GM18526 (cell line): ENCODE data around the gene SMC4.
A peak's percentile ranks its signal among the peaks of the same experiment; 100 is the strongest.

ENCODE experiments used
- POLR2A ChIP-seq: IDR thresholded peaks from 3 replicates; pipeline ENCODE4 v1.6.1; 2011; ENCODE audit not compliant: insufficient read length; ENCODE audit errors: extremely low read depth

The SMC4 gene

DNA sequence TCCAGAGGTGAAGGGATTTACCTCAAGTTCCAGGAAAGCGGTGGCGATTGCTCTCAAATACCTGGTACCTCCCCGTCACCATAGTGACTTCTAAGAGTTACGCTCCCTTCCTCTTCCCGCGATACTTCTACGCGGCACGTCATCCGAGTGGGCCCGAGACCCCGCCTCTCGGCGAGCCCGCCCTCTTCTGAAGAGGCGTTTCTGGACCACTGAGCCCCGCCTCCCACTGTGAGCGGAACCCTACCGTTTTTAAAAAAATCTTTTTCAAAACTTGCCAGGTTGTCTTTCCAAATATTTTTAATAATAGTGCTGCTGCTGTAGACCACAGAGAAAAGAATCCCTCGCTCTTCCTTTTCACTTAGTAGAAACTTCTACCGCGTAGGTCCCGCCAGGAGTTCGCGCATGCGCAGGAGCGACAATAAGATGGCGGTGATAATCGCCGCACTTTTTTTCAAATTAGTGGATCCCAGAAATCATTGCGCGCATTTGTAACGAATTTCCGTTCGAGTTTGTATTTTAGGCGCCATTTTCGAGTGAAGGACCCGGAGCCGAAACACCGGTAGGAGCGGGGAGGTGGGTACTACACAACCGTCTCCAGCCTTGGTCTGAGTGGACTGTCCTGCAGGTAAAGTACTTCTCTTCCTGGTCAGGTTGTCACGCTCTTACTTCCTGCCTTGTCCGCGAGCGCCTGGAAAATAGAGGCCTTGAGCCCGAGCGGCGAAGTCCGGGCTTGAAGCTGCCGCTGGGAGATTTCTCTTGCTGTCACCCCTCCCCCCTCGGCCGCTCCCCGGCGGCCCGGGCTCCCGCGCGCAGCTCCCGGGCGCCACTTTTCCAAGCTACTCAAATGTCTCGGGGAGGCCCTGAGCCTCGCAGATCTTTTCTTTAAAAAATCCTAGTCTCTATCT lies at the start of gene SMC4, which contains the start of gene IFT80:
Gene SMC4 (plus strand): TSS at position 526 of the 905 bp plus-strand sequence. CDS start 1,177 bp downstream, outside the sequence.
Gene IFT80 (minus strand): TSS at position 101 of the 905 bp plus-strand sequence. CDS start 14,625 bp downstream, outside the sequence.
- TF ChIP-seq POLR2A = peak; percentile 79

DNA sequence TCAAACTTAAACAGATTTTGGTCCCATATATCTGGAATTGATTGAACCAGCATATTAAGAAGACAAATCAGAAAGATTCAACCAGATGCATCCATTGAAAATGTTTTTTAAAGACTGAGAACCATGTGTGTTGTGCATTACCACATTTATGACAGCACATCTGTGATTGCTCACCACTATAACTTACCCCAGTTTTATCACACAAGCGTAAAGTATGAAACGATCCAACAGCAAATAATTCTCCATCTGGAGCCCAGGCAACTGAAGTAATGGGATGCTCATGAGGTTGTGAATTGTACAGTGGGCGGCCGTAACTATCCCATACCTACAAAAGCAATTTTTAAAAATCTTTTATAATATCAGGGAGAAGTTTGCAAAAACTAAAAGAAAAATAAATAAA lies 43.6 kb upstream of the SMC4 start:
- no peak for TF ChIP-seq POLR2A

DNA sequence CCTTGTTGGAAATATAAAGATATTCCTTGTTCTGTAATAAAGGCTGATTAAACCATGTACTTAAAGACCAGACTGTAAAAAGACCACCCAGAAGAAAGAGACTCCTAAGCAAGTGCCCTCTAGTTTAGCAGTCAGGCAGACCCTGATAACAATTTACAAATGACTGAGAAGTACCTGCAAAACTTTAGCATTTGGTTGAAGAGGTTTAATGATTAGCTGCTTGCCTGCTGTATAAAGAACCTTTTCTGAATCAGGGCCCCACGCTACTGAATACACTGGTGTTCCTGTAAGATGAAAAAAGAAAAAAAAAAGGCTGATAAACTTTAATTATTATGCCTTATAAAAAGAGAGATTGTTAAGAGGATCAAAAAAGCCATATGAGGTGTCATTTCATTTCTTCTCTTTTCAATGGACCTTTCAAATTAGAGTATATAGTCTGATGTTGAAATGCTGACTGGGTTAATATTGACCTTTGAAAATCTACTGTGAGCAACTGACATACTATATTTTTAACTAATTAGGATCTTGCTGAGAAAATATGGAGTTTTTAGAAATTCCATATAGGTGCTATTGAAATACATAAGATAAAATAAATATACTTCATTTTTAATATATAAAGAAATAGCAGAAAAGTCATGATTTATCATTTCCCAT lies 33.5 kb upstream of the SMC4 start:
- no peak for TF ChIP-seq POLR2A

GRCh38 chr3:160368804-160369203 lies 30.6 kb upstream of the SMC4 start:
- no peak for TF ChIP-seq POLR2A

- TF ChIP-seq POLR2A = no peak
Measured at GRCh38 chr3:160369784-160370183, 29.7 kb upstream of the SMC4 start.

- no peak for TF ChIP-seq POLR2A
Measured at GRCh38 chr3:160370987-160371857, 28.2 kb upstream of the SMC4 start.

- TF ChIP-seq POLR2A = no peak
Measured at GRCh38 chr3:160372780-160373179, 26.7 kb upstream of the SMC4 start.

DNA sequence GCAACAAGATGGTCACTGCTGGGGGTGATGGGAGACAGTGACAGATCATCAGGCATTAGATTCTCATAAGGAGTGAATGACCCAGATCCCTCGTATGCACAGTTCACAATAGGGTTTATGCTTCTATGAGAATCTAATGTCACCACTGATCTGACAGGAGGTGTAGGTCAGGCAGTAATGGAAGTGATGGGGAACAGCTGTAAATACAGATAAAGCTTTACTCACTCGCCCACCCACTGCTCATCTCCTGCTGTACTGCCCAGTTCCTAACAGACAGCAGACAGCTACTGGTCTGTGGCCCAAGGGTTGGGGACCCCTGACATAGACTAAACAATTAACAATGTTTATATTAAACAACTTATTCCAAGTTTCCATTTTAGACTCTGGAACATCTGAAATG lies 25.8 kb upstream of the SMC4 start:
- no peak for TF ChIP-seq POLR2A

GRCh38 chr3:160374472-160374871 lies 25.0 kb upstream of the SMC4 start:
- no peak for TF ChIP-seq POLR2A

- TF ChIP-seq POLR2A = no peak
Measured at GRCh38 chr3:160374925-160375324, 24.5 kb upstream of the SMC4 start.

DNA sequence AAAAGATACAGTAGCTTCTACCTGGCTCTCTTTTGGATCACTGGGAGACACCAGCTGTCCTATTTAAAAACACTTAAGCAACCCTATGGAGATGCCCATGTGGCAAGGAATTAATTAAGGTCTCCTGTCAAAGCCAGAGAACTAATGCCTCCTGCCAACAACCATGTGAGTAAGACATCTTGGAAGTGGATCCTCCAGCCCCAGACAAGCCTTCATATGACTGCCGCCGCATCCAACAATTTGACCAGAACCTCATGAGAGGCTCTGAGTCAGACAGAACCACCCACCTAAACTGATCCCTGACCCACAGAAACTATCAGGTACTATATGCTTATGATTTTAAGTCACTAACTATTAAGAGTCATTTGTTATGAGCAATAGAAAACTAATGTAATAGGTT lies 22.8 kb upstream of the SMC4 start:
- TF ChIP-seq POLR2A = no peak

GRCh38 chr3:160378331-160379109 lies 20.9 kb upstream of the SMC4 start:
- no peak for TF ChIP-seq POLR2A

- no peak for TF ChIP-seq POLR2A
Measured at GRCh38 chr3:160379628-160380214, 19.7 kb upstream of the SMC4 start.

DNA sequence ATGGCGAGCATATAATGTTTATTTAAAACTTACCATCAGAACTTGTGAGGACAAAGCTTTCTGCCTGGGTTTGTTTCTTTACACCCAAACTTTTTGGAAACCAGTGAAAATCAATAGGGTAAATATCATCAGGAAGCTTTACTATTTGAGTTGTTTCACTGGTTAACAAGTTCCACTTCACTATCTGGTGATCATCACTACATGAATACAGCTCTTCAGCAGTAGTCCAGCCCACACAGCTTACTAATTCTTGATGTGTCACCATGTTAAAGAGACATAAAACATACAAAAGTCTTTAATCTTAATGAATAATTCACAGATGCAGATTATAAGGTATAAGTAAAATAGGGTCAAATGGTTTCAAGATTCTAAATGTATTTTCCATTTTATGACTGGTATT lies 18.0 kb upstream of the SMC4 start:
- TF ChIP-seq POLR2A = no peak
